ENCODE measurements around the gene ACKR2. TPM values are rescaled to one million over a fixed set of nuclear protein-coding genes. Genes with fewer than 3 reads are reported as not detected.

ACKR2 gene
- total RNA-seq, 1 experiment from 2014 or later = not detected

- Histone ChIP-seq H2BK12ac (ENCODE audit: insufficient read length, low read depth, low read length) (no peak overlapping the region), H3K4me2 (ENCODE audit: insufficient read depth, insufficient read length, low read length) (no peak overlapping the region), H3K56ac (ENCODE audit: insufficient read length, low read depth, low read length) (no peak overlapping the region), H3K23me2 (ENCODE audit: insufficient read length, low read depth, low read length, poor library complexity, severe bottlenecking) (no peaks in the 10 kb centered on the region), H3K79me1 (ENCODE audit: insufficient read depth, low read depth, low read length, poor library complexity, severe bottlenecking) (no peaks in the 10 kb centered on the region), H2BK5ac (ENCODE audit: insufficient read length, low read length) (no peak overlapping the region), H3K18ac (ENCODE audit: insufficient read length, low read depth, low read length) (no peak overlapping the region), H4K20me1 (ENCODE audit: control insufficient read depth, insufficient read depth, insufficient read length) (no peaks in the 10 kb centered on the region), H3K27me3 (ENCODE audit: insufficient read depth, low read length) (no peaks in the 10 kb centered on the region), H3K27ac (ENCODE audit: insufficient read length, low read depth, low read length) (no peak overlapping the region), H3T11ph (ENCODE audit: low read length) (no peak overlapping the region), H3K4ac (ENCODE audit: low read depth, low read length) (no peak overlapping the region), H3K9ac (ENCODE audit: extremely low read depth, insufficient read length, low read length) (no peak overlapping the region), H2BK15ac (ENCODE audit: low read depth, low read length) (no peak overlapping the region), H3K14ac (ENCODE audit: insufficient read depth, low read length) (no peak overlapping the region), H3K9me3 (ENCODE audit: control insufficient read depth, low read depth, low read length) (no peaks in the 10 kb centered on the region), H2BK20ac (ENCODE audit: low read depth, low read length, poor library complexity, severe bottlenecking) (no peak overlapping the region), H3K79me2 (ENCODE audit: insufficient read depth, low read length) (no peaks in the 10 kb centered on the region; the same call in 1 of the 2 replicates), H3K4me1 (ENCODE audit: insufficient read depth, low read length) (no peaks in the 10 kb centered on the region), H3K23ac (ENCODE audit: insufficient read length, low read depth, low read length) (no peak overlapping the region), H4K8ac (replicated peaks; ENCODE audit: insufficient read length, low read depth, low read length) (no peak overlapping the region), H2BK120ac (ENCODE audit: low read depth, low read length, poor library complexity, severe bottlenecking) (no peak overlapping the region), H4K91ac (ENCODE audit: insufficient read length, low read depth, low read length) (no peak overlapping the region), H4K5ac (ENCODE audit: insufficient read length, low read depth, low read length) (no peak overlapping the region), H2AK5ac (ENCODE audit: insufficient read length, low read length) (no peak overlapping the region), H2AFZ (ENCODE audit: low read length) (no peak overlapping the region)
- WGBS (ENCODE audit: extremely low coverage, insufficient read length, low lambda C conversion rate) = no CpG with 5 or more reads among the region's 1 CpG
- Mint-ChIP-seq H3K27me3 (ENCODE audit: low read depth) (peaks cover 1% of the 10 kb centered on the region; the same call in 1 of the 2 replicates), H3K9me3 (peaks cover 0 to 3% of the 10 kb centered on the region in 2 experiments; a peak in 1 of 5 replicates), H3K36me3 (ENCODE audit: insufficient read depth in 1 of 3, low read depth in 3 of 3) (no peaks in the 10 kb centered on the region), H3K4me3 (no peak overlapping the region), H3K4me1 (peaks cover 3 to 4% of the 10 kb centered on the region in 2 experiments), H3K27ac (no peak overlapping the region)
- no peak for TF ChIP-seq CTCF (conservative IDR thresholded peaks at IDR 0.05)
- DNase-seq = no peak
Observed at GRCh38 chr3:42853056-42853455, 43.8 kb downstream of the ACKR2 start.
